GM23248 (cell line): ENCODE measurements around the gene ADRB1.

Experiments used
- EZH2 ChIP-seq: fragments of 200-600 bp; sonication (generic); IDR thresholded peaks from 2 replicates; pipeline ENCODE4 v1.6.1; 2018; ENCODE audit warnings: antibody characterized with exemption, mild to moderate bottlenecking; ENCODE audit not compliant: insufficient read depth, poor library complexity, severe bottlenecking
- EZH2phosphoT487 ChIP-seq: fragments of 200-600 bp; sonication (generic); IDR thresholded peaks from 2 replicates; pipeline ENCODE4 v1.6.1; 2018; ENCODE audit warnings: antibody characterized with exemption, moderate library complexity, mild to moderate bottlenecking, low read depth; ENCODE audit not compliant: insufficient read depth

GRCh38 chr10:113995201-113995600 lies 48.5 kb upstream of the ADRB1 start:
- TF ChIP-seq EZH2phosphoT487 (no peak), EZH2 (no peak)
